H9 (cell line): ENCODE measurements around the gene EXOC3L4. TPM values are rescaled to one million over a fixed set of nuclear protein-coding genes. Genes with fewer than 3 reads are reported as not detected.

Source experiments
- DNase-seq: peaks from one replicate; pipeline ENCODE4 v3.0.0-alpha.2; 2017
- H2AFZ ChIP-seq: one replicate; pipeline ENCODE4 v1.6.1; 2013; ENCODE audit warnings: mild to moderate bottlenecking, low read length, control low read depth, moderate library complexity
- H2AK5ac ChIP-seq: 2 replicates; pipeline ENCODE4 v1.6.1; 2013; ENCODE audit warnings: low read length, control low read depth, mixed read lengths; ENCODE audit not compliant: insufficient read length
- H2BK120ac ChIP-seq: one replicate; pipeline ENCODE4 v1.6.1; 2013; ENCODE audit warnings: low read depth, mild to moderate bottlenecking, low read length, control low read depth, inconsistent platforms; ENCODE audit not compliant: poor library complexity, severe bottlenecking
- H2BK12ac ChIP-seq: 2 replicates; pipeline ENCODE4 v1.6.1; 2013; ENCODE audit warnings: low read length, control low read depth, mixed read lengths, low read depth; ENCODE audit not compliant: insufficient read length
- H2BK15ac ChIP-seq: 2 replicates; pipeline ENCODE4 v1.6.1; 2013; ENCODE audit warnings: low read depth, low read length, control low read depth
- H2BK20ac ChIP-seq: one replicate; pipeline ENCODE4 v1.6.1; 2013; ENCODE audit warnings: low read depth, mild to moderate bottlenecking, low read length, control low read depth, inconsistent platforms; ENCODE audit not compliant: poor library complexity, severe bottlenecking
- H2BK5ac ChIP-seq: 2 replicates; pipeline ENCODE4 v1.6.1; 2013; ENCODE audit warnings: low read length, control low read depth, mixed read lengths; ENCODE audit not compliant: insufficient read length
- H3K14ac ChIP-seq: 2 replicates; pipeline ENCODE4 v1.6.1; 2013; ENCODE audit warnings: low read length, control low read depth; ENCODE audit not compliant: insufficient read depth
- H3K18ac ChIP-seq: 2 replicates; pipeline ENCODE4 v1.6.1; 2013; ENCODE audit warnings: low read depth, mild to moderate bottlenecking, mixed read lengths, low read length, control low read depth; ENCODE audit not compliant: insufficient read length
- H3K23ac ChIP-seq: 2 replicates; pipeline ENCODE4 v1.6.1; 2013; ENCODE audit warnings: low read length, control low read depth, mixed read lengths, low read depth; ENCODE audit not compliant: insufficient read length
- H3K23me2 ChIP-seq: 2 replicates; pipeline ENCODE4 v1.6.1; 2013; ENCODE audit warnings: low read depth, mild to moderate bottlenecking, mixed read lengths, low read length, control low read depth; ENCODE audit not compliant: insufficient read length, poor library complexity, severe bottlenecking
- H3K27ac ChIP-seq: 2 replicates; pipeline ENCODE4 v1.5.1; 2013; ENCODE audit warnings: low read length, control low read depth, mixed read lengths, low read depth; ENCODE audit not compliant: insufficient read length
- H3K27me3 ChIP-seq: 2 replicates; pipeline ENCODE4 v1.6.1; 2013; ENCODE audit warnings: low read length, control low read depth, inconsistent platforms; ENCODE audit not compliant: insufficient read depth
- H3K4ac ChIP-seq: 2 replicates; pipeline ENCODE4 v1.6.1; 2013; ENCODE audit warnings: low read depth, mild to moderate bottlenecking, control low read depth, inconsistent platforms, low read length, moderate library complexity
- H3K4me1 ChIP-seq: 2 replicates; pipeline ENCODE4 v1.6.1; 2013; ENCODE audit warnings: low read length, control low read depth, inconsistent platforms; ENCODE audit not compliant: insufficient read depth
- H3K4me2 ChIP-seq: 2 replicates; pipeline ENCODE4 v1.6.1; 2013; ENCODE audit warnings: low read length, control low read depth, mixed read lengths; ENCODE audit not compliant: insufficient read length, insufficient read depth
- H3K56ac ChIP-seq: 2 replicates; pipeline ENCODE4 v1.6.1; 2013; ENCODE audit warnings: low read depth, mild to moderate bottlenecking, mixed read lengths, low read length, control low read depth; ENCODE audit not compliant: insufficient read length
- H3K79me1 ChIP-seq: 2 replicates; pipeline ENCODE4 v1.6.1; 2013; ENCODE audit warnings: low read depth, mild to moderate bottlenecking, moderate library complexity, low read length, control low read depth, inconsistent platforms; ENCODE audit not compliant: insufficient read depth, poor library complexity, severe bottlenecking
- H3K79me2 ChIP-seq: 2 replicates; pipeline ENCODE4 v1.6.1; 2013; ENCODE audit warnings: low read length, control low read depth, inconsistent platforms; ENCODE audit not compliant: insufficient read depth
- H3K9ac ChIP-seq: 2 replicates; pipeline ENCODE4 v1.6.1; 2013; ENCODE audit warnings: low read length, control low read depth, mixed read lengths; ENCODE audit not compliant: insufficient read length; ENCODE audit errors: extremely low read depth
- H3K9me3 ChIP-seq: one replicate; pipeline ENCODE4 v1.6.1; 2013; ENCODE audit warnings: low read depth, low read length, inconsistent platforms; ENCODE audit not compliant: control insufficient read depth
- H3T11ph ChIP-seq: one replicate; pipeline ENCODE4 v1.6.1; 2013; ENCODE audit warnings: mild to moderate bottlenecking, low read length, control low read depth, inconsistent platforms
- H4K20me1 ChIP-seq: one replicate; pipeline ENCODE4 v1.6.1; 2013; ENCODE audit not compliant: control insufficient read depth, insufficient read length, insufficient read depth
- H4K5ac ChIP-seq: 2 replicates; pipeline ENCODE4 v1.6.1; 2013; ENCODE audit warnings: low read depth, mild to moderate bottlenecking, mixed read lengths, low read length, control low read depth; ENCODE audit not compliant: insufficient read length
- H4K8ac ChIP-seq: replicated peaks from 2 replicates; pipeline ENCODE4 v1.6.1; 2013; ENCODE audit warnings: low read length, control low read depth, mixed read lengths, low read depth; ENCODE audit not compliant: insufficient read length
- H4K91ac ChIP-seq: 2 replicates; pipeline ENCODE4 v1.6.1; 2013; ENCODE audit warnings: low read depth, mild to moderate bottlenecking, moderate library complexity, mixed read lengths, low read length, control low read depth; ENCODE audit not compliant: insufficient read length
- H3K27ac Mint-ChIP-seq, 3 experiments: 2 replicates in 2 of 3; 3 replicates in 1 of 3; pipeline ENCODE4 v1.8.0; 2020 to 2021; ENCODE audit warnings: mixed read lengths in 3 of 3, mild to moderate bottlenecking in 1 of 3, moderate library complexity in 1 of 3
- H3K27me3 Mint-ChIP-seq: 2 replicates; pipeline ENCODE4 v1.8.0; 2021; ENCODE audit warnings: low read depth, mild to moderate bottlenecking, moderate library complexity, mixed read lengths
- H3K36me3 Mint-ChIP-seq, 3 experiments: 2 replicates in 2 of 3; 3 replicates in 1 of 3; pipeline ENCODE4 v1.8.0; 2020 to 2021; ENCODE audit warnings: low read depth in 3 of 3, mixed read lengths in 3 of 3; ENCODE audit not compliant: insufficient read depth in 1 of 3
- H3K4me1 Mint-ChIP-seq, 2 experiments: 2 replicates each; pipeline ENCODE4 v1.8.0; 2020; ENCODE audit warnings: mixed read lengths in 2 of 2
- H3K4me3 Mint-ChIP-seq, 2 experiments: 2 replicates in 1 of 2; 3 replicates in 1 of 2; pipeline ENCODE4 v1.8.0; 2020 to 2021; ENCODE audit warnings: mild to moderate bottlenecking in 2 of 2, mixed read lengths in 2 of 2, moderate library complexity in 1 of 2
- H3K9me3 Mint-ChIP-seq, 2 experiments: 2 replicates in 1 of 2; 3 replicates in 1 of 2; pipeline ENCODE4 v1.8.0; 2020; ENCODE audit warnings: mild to moderate bottlenecking in 2 of 2, mixed read lengths in 2 of 2, moderate library complexity in 1 of 2
- WGBS: extraction: QIAGEN DNeasy Blood & Tissue Kit; methylation state at CpG from one replicate; pipeline ENCODE4 v1.1.7; 2013; ENCODE audit warnings: missing lambda C conversion rate, low lambda C conversion rate, mixed read lengths; ENCODE audit not compliant: insufficient read length; ENCODE audit errors: extremely low coverage; 5-methylcytosine and 5-hydroxymethylcytosine counted together
- total RNA-seq: library from RNA; stranded (reverse); gene quantifications from 2 replicates; pipeline ENCODE4 v1.2.1, GENCODE V29; 2021
- TF ChIP-seq, protein P1 (sequence below): fragments of 200-600 bp; sonication (generic); conservative IDR thresholded peaks from 3 replicates; pipeline ENCODE4 v1.8.0; 2021; ENCODE audit warnings: antibody characterized with exemption, mild to moderate bottlenecking

Gene EXOC3L4
- total RNA-seq, 1 experiment from 2014 or later: 0.42 TPM

DNA sequence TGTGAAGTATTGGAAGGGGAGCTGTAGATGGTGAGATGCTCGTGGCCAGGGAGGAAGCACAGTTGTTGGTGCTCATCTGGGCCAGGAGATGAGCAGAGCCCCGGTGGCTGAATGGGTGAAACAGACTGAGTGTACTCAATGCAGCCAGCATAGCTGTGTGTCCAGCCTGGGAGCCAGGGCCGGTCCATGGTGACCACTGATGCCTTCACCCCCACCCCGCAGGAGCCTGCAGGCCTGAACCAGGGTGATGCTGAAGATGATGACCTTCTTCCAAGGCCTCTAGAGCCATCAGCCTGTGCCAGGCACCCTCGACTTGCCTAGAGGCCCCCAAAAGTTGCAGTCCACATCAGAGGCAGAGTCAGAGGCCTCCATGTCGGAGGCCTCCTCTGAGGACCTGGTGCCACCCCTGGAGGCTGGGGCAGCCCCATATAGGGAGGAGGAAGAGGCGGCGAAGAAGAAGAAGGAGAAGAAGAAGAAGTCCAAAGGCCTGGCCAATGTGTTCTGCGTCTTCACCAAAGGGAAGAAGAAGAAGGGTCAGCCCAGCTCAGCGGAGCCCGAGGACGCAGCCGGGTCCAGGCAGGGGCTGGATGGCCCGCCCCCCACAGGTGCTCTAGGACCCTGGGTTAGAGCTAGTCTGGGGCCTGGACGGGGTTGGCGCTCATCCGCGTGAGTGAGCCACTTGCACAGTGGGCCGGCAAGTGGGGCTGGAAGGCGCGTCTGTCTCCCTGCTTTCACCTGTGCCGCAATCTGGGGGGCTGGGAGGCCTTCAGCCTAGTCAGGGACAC lies 31.8 kb downstream of the EXOC3L4 start:
- Histone ChIP-seq H4K20me1 (peaks cover 9% of the 10 kb centered on the region), H2BK20ac (no peak overlapping the region), H3K79me1 (no peaks in the 10 kb centered on the region), H3K9me3 (no peaks in the 10 kb centered on the region), H3K4me2 (peak overlapping the region; percentile 9), H2BK120ac (no peak overlapping the region), H3T11ph (no peak overlapping the region), H3K4me1 (peaks cover 3% of the 10 kb centered on the region; the same call in 1 of the 2 replicates), H2BK15ac (no peak overlapping the region), H2AK5ac (no peak overlapping the region), H3K9ac (no peak overlapping the region), H3K56ac (no peak overlapping the region), H3K14ac (no peak overlapping the region), H3K23me2 (no peaks in the 10 kb centered on the region), H2AFZ (no peak overlapping the region), H3K27ac (no peak overlapping the region), H3K79me2 (no peaks in the 10 kb centered on the region), H4K5ac (no peak overlapping the region), H4K91ac (no peak overlapping the region), H3K18ac (no peak overlapping the region), H3K4ac (no peak overlapping the region), H3K27me3 (no peaks in the 10 kb centered on the region), H3K23ac (no peak overlapping the region), H4K8ac (no peak overlapping the region), H2BK12ac (no peak overlapping the region), H2BK5ac (no peak overlapping the region)
- WGBS: no CpG with 5 or more reads among the region's 22 CpGs
- peaks cover 18 to 30% of the 10 kb centered on the region in 2 experiments for H3K4me1 Mint-ChIP-seq
- no peaks in the 10 kb centered on the region for H3K9me3 Mint-ChIP-seq
- peak overlapping the region; percentile 32 to 73 for H3K4me3 Mint-ChIP-seq
- H3K27me3 Mint-ChIP-seq: peaks cover 41% of the 10 kb centered on the region
- TF ChIP-seq, protein P1, sequence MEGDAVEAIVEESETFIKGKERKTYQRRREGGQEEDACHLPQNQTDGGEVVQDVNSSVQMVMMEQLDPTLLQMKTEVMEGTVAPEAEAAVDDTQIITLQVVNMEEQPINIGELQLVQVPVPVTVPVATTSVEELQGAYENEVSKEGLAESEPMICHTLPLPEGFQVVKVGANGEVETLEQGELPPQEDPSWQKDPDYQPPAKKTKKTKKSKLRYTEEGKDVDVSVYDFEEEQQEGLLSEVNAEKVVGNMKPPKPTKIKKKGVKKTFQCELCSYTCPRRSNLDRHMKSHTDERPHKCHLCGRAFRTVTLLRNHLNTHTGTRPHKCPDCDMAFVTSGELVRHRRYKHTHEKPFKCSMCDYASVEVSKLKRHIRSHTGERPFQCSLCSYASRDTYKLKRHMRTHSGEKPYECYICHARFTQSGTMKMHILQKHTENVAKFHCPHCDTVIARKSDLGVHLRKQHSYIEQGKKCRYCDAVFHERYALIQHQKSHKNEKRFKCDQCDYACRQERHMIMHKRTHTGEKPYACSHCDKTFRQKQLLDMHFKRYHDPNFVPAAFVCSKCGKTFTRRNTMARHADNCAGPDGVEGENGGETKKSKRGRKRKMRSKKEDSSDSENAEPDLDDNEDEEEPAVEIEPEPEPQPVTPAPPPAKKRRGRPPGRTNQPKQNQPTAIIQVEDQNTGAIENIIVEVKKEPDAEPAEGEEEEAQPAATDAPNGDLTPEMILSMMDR: no peak
- no peak for DNase-seq
- peaks cover 0 to 5% (median 0%) of the 10 kb centered on the region in 3 experiments; a peak in 4 of 7 replicates for H3K36me3 Mint-ChIP-seq
- no peak overlapping the region for H3K27ac Mint-ChIP-seq
